Daoy (cell line): Measurements from ENCODE around the gene GON4L. TPM values are rescaled to one million over a fixed set of nuclear protein-coding genes. Genes with fewer than 3 reads are reported as not detected.
"Not testable (repeated sequence)": the region's sequence is repeated elsewhere in the genome, so short reads cannot be mapped to it uniquely, and the experiment has no call there.

ENCODE experiments used
- DNase-seq: peaks from one replicate; pipeline ENCODE4 v3.0.0-alpha.2; 2015; ENCODE audit warnings: low read depth
- total RNA-seq: library from RNA; depleted of rRNA; stranded (reverse); fragments of >200 nt; shearing (Covaris generic); gene quantifications from 2 replicates; pipeline ENCODE4 v1.2.3, GENCODE V29; 2014

GON4L gene
- total RNA-seq, 1 experiment from 2014 or later, result 22.5 TPM

- peak; percentile 98 for DNase-seq
These were observed 111.5 kb downstream of the GON4L start for GRCh38 chr1:155745284-155746228.

- DNase-seq, result no peak
These were observed 112.2 kb downstream of the GON4L start for GRCh38 chr1:155744711-155745283.

DNA sequence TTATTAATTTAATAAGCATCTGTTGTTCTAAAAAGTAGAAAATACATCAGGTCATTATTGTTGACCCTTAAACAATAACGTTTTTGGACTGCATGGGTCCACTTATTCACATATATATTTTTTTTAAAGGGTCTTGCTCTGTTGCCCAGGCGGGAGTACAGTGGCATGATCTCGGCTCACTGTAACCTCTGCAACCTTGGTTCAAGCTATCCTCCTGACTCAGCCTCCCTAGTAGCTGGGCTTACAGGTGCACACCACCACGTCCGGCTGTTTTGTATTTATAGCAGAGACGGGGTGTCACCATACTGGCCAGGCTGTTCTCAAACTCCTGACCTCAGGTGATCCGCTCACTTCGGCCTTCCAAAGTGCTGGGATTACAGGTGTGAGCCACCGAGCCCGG is 115.1 kb downstream of the GON4L start:
- no peak for DNase-seq

DNA sequence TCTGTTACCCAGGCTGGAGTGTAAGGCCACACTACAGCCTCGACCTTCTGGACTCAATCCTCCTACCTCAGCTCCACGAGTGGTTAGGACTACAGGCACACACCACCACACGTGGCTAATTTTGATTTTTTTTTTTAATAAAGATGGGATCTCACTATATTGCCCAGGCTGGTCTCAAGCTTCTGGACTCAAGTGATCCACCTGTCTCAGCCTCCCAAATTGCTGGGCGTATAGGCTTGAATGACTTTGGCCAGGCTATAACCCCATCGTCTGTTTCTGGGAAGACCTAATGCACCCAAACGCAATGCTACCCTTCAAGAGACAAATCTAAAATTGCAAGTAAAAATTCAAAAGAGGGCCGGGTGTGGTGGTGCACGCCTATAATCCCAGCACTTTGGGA is 116.0 kb downstream of the GON4L start:
- no peak for DNase-seq

DNA sequence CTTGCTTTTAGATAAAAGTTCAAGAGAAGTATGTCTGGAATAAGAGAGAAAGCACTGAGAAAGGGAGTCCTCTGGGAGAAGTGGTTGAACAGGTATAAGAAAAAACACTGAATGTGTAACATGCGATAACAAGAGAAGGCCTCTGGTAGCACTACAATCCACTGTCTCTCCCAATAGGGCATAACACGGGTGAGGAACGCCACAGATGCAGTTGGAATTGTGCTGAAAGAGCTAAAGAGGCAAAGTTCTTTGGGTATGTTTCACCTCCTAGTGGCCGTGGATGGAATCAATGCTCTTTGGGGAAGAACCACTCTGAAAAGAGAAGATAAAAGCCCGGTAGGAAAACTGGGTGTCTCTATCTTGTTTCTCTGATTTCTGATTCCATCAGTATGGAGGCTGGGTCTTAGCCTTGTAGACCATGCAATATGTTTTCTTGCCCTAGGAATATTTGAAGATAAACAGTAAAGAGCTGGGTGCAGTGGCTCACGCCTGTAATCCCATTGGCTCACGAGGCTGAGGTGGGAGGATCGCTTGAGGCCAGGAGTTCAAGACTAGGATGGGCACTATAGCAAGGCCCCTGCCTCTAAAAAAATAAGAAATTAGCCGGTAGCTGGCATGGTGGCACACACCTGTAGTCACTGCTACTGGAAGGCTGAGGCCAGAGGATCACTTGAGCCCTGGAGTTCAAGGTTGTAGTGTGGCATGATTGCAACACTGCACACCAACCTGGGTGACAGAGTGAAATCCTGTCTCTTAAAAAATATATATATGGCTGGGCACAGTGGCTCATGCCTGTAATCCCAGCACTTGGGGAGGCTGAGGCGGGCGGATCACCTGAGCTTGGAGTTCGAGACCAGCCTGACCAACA is 127.7 kb downstream of the GON4L start:
- DNase-seq, result peak; percentile 29

- no peak for DNase-seq
These were observed 131.9 kb downstream of the GON4L start for GRCh38 chr1:155725142-155725541.

DNA sequence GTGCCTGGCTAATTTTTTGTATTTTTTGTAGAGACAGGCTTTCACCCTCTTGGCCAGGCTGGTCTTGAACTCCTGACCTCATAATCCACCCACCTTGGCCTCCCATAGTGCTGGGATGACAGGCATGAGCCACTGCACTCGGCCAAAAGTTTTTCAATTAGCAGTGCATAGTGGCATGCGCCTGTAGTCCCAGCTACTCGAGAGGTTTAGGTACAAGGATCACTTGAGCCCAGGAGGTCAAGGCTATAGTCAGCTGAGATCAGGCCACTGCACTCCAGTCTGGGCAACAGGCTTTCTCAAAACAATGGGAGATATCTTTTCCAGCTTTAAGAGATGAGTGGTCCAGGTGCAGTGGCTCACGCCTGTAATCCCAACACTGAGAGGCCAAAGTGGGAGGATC is 137.3 kb downstream of the GON4L start:
- DNase-seq, result no peak

DNA sequence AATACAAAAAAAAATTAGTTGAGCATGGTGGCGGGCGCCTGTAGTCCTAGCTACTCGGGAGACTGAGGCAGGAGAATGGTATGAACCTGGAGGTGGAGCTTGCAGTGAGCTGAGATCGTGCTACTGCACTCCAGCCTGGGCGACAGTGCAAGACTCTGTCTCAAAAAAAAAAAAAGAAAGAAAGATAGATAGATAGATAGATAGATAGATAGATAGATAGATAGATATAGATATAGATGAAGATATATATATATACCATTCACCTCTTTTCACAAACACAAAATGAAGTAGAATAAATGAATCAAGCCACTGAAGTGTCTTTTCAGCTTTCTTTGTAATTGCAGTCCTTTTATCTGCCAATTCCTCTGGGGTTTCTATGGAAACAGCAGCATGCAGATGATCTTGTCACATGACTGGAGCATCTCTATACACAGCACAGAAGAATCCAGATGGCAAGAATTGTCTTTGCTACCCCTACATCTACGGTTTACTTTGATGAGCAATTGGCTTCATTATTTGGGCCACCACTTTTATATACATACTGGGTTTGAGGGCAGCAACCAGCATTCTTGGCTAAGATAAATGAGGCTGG is 138.4 kb downstream of the GON4L start:
- not testable (repeated sequence) for DNase-seq

GRCh38 chr1:155717041-155717440 is 140.0 kb downstream of the GON4L start:
- no peak for DNase-seq

DNA sequence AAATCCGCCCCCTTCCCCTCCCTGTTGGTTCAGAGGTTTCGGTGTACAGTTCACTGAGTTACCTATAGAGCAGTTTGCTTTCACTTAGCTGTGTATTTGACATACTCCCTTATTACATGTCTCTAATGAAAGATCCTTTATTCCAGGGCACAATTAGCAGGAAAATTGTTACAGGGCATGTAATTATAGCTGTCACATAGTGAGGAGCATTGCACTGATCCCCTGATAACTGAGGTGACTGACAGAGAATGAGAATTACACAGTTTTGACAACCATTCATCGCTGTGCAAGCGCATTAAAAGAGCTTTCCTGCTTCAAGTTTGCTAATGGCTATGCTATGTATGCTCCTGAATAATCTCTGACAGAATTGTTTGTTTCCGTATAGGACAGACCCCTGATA is 141.2 kb downstream of the GON4L start:
- no peak for DNase-seq

DNA sequence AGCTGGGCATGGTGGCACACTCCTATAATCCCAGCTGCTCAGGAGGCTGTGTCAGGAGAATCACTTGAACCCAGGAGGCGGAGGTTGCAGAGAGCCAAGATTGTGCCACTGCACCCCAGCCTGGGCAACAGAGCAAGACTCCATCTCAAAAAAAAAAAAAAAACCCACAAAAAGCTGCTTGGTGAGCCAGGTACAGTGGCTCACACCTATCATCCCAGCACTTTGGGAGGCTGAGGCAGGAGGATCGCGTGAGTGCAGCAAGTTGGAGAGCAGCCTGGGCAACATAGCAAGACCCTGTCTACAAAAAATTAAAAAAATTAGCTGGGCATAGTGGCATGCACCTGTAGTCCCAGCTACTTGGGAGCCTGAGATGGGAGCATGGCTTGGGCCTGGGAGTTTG is 142.0 kb downstream of the GON4L start:
- not testable (repeated sequence) for DNase-seq

DNA sequence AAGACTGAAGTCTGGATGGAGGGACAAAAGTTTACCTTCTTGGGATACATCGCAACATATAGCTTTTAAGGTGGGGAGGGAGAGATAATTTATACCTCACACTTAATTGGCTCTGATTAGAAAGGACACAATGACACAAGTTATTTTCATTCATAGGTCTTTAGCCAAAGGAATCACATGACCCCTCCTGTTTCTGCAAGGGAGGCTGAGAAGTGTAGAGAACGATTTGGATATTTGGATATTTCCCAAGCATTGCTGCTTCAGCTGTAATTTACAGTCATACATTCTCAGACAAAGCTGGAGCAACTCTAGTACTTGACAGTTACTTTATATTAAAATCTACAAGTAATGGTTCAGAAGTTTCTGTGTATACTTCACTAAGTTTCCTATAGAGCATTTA is 143.9 kb downstream of the GON4L start:
- no peak for DNase-seq

- not testable (repeated sequence) for DNase-seq
These were observed 144.4 kb downstream of the GON4L start for GRCh38 chr1:155712636-155713035.

- not testable (repeated sequence) for DNase-seq
These were observed 145.6 kb downstream of the GON4L start for GRCh38 chr1:155711457-155711856.

DNA sequence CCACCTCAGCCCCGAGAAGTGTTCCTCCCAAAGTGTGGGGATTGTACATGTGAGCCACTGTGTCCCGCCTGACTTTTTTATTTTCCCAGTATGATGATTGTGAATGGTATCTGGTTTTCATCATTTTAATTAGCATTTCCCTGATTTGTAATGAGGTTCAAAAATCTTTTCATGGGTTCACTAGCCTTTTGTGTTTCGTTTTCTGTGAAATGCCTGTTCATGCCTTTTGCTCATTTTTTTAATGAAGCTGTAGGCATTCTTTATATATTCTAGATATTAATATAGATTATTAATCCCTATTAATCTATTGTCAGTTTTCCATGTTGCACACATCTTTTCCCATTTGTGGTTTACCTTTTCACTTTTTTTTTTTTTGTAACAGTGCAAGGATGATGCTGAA is 147.6 kb downstream of the GON4L start:
- DNase-seq, result no peak

- peak; percentile 56 for DNase-seq
These were observed 150.9 kb downstream of the GON4L start for GRCh38 chr1:155706139-155706538.

DNA sequence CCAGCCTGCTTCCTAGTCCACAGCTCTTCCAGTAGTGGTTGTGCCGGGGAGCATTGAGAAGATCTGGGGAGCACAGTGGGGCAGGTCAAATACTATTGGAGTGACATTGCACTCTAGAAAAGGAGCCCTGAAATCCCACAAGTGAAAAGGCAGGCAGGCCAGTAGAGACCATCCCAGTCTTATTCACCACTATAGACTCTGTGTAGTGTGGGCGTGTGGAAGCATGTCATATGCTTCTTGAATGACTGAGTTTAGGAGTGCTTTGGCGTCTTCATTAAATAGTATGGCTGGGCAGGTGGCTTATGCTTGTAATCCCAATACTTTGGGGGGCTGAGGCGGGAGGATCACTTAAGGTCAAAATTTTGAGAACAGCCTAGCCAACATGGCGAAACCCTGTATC is 152.6 kb downstream of the GON4L start:
- DNase-seq, result not testable (repeated sequence)

DNA sequence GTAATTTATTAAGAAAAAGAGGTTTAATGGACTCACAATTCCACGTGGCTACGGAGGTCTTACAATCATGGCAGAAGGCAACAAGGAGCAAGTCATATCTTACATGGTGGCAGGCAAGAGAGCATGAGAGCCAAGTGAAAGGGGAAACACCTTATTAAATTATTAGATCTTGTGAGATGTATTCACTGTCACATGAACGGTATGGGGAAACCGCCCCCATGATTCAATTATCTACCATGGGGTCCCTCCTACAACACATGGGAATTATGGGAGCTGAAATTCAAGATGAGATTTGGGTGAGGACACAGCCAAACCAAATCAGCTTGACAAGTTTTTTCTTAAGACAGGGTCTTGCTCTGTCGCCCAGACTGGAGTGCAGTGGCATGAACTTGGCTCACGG is 153.8 kb downstream of the GON4L start:
- DNase-seq, result no peak

DNA sequence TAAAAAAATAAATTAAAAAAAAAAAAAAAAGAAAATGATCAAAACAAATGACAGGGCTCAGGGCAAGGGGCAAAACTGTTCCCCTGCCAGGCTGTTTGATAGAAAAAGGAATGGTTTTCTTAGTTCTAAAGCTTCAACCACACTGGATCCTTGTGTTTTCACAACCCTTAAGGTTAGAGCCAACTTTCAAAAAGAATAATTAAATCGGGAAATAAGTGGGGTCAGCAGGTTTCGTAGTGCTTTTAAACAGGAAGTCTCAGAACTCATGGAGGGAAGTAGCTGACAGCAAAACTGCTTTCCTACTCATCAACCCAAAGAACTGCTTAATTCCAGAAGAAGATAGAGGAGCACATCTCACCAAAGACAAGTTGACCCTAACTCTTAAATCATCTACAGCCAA is 155.3 kb downstream of the GON4L start:
- not testable (repeated sequence) for DNase-seq
